MCF 10A (cell line): ENCODE results near the gene CMTM7. TPM values are rescaled to one million over a fixed set of nuclear protein-coding genes. Genes with fewer than 3 reads are reported as not detected.

Experiments
- BruUV-seq: library from RNA; stranded (reverse); fragments of 400-500 nt; replicated peaks from 2 replicates; lab custom pipeline; 2021; lab: Mats Ljungman, UMichigan
- CTCF ChIA-PET: fragments of 300-600 bp; sonication (Branson Sonifier 250); formaldehyde crosslinking; extraction: SDS; loops from one replicate; lab custom pipeline; 2021; ENCODE audit warnings: antibody characterized with exemption, inconsistent platforms; lab: Yijun Ruan, JAX
- POLR2A ChIA-PET: fragments of 300-600, 350-650 bp; sonication (Branson Sonifier 250); formaldehyde crosslinking; extraction: SDS; loops from one replicate; lab custom pipeline; 2020; ENCODE audit warnings: antibody characterized with exemption, inconsistent platforms; lab: Yijun Ruan, JAX
- DNase-seq: peaks from one replicate; pipeline ENCODE4 v3.0.0-alpha.2; 2018; ENCODE audit not compliant: unreplicated experiment
- H3K27ac Mint-ChIP-seq: one replicate; pipeline ENCODE4 v1.8.0; 2022; ENCODE audit warnings: mild to moderate bottlenecking, low read depth, mixed read lengths; ENCODE audit not compliant: unreplicated experiment
- H3K27me3 Mint-ChIP-seq: one replicate; pipeline ENCODE4 v1.8.0; 2022; ENCODE audit warnings: mixed read lengths; ENCODE audit not compliant: insufficient read depth, unreplicated experiment
- H3K36me3 Mint-ChIP-seq: one replicate; pipeline ENCODE4 v1.8.0; 2022; ENCODE audit warnings: mild to moderate bottlenecking, moderate library complexity, mixed read lengths; ENCODE audit not compliant: insufficient read depth, unreplicated experiment
- H3K4me1 Mint-ChIP-seq: one replicate; pipeline ENCODE4 v1.8.0; 2022; ENCODE audit warnings: mixed read lengths; ENCODE audit not compliant: insufficient read depth, unreplicated experiment
- H3K4me3 Mint-ChIP-seq: one replicate; pipeline ENCODE4 v1.8.0; 2022; ENCODE audit warnings: mild to moderate bottlenecking, moderate library complexity, mixed read lengths; ENCODE audit not compliant: unreplicated experiment
- H3K9me3 Mint-ChIP-seq: one replicate; pipeline ENCODE4 v1.8.0; 2022; ENCODE audit warnings: mixed read lengths; ENCODE audit not compliant: unreplicated experiment
- intact Hi-C: fragments of 100-400 bp; cut with micrococcal nuclease; formaldehyde crosslinking; loops from 2 replicates; pipeline ENCODE4 v1.14.1; 2022
- total RNA-seq: library from RNA; stranded (reverse); gene quantifications from 2 replicates; pipeline ENCODE4 v1.2.3, GENCODE V29; 2022
- TF ChIP-seq, protein P1 (sequence below): fragments of 200-600 bp; IDR thresholded peaks from one replicate; pipeline ENCODE4 v1.8.0; 2022; ENCODE audit warnings: antibody characterized with exemption, mild to moderate bottlenecking; ENCODE audit not compliant: unreplicated experiment

Gene CMTM7
- total RNA-seq, 1 experiment from 2014 or later, result 14.3 TPM

- Mint-ChIP-seq H3K4me3 (no peak overlapping the region), H3K4me1 (no peaks in the 10 kb centered on the region), H3K27me3 (no peaks in the 10 kb centered on the region), H3K36me3 (peaks cover 9% of the 10 kb centered on the region), H3K9me3 (no peaks in the 10 kb centered on the region), H3K27ac (no peak overlapping the region)
- no TSS peak for BruUV-seq
- CTCF ChIA-PET, result interaction anchor here (0.6 to 2.6 kb wide), 6 partner anchors 8 to 276 kb away, joined by 3 to 11 read pairs (median 3); no protein-coding TSS in a partner anchor
- DNase-seq, result no peak
- TF ChIP-seq, protein P1, sequence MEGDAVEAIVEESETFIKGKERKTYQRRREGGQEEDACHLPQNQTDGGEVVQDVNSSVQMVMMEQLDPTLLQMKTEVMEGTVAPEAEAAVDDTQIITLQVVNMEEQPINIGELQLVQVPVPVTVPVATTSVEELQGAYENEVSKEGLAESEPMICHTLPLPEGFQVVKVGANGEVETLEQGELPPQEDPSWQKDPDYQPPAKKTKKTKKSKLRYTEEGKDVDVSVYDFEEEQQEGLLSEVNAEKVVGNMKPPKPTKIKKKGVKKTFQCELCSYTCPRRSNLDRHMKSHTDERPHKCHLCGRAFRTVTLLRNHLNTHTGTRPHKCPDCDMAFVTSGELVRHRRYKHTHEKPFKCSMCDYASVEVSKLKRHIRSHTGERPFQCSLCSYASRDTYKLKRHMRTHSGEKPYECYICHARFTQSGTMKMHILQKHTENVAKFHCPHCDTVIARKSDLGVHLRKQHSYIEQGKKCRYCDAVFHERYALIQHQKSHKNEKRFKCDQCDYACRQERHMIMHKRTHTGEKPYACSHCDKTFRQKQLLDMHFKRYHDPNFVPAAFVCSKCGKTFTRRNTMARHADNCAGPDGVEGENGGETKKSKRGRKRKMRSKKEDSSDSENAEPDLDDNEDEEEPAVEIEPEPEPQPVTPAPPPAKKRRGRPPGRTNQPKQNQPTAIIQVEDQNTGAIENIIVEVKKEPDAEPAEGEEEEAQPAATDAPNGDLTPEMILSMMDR, result no peak
- intact Hi-C loops, result no loop called here
- POLR2A ChIA-PET, result interaction anchor here (1.2 to 1.6 kb wide), 2 partner anchors 28 to 31 kb away, joined by 3 read pairs; no protein-coding TSS in a partner anchor
Measured at GRCh38 chr3:32454111-32454510, 62.5 kb downstream of the CMTM7 start.

GRCh38 chr3:32454731-32455608 lies 63.3 kb downstream of the CMTM7 start:
- no TSS peak for BruUV-seq
- ChIA-PET CTCF (interaction anchor here (0.5 to 2.6 kb wide), 6 partner anchors 8 to 1232 kb away, joined by 3 to 11 read pairs (median 3); no protein-coding TSS in a partner anchor), POLR2A (interaction anchor here (1.2 to 1.6 kb wide), 2 partner anchors 29 to 32 kb away, joined by 3 read pairs; no protein-coding TSS in a partner anchor)
- H3K27ac Mint-ChIP-seq, result no peak overlapping the region
- TF ChIP-seq, protein P1, result no peak
- H3K36me3 Mint-ChIP-seq, result peaks cover 9% of the 10 kb centered on the region
- DNase-seq, result no peak
- H3K27me3 Mint-ChIP-seq, result no peaks in the 10 kb centered on the region
- H3K4me1 Mint-ChIP-seq, result no peaks in the 10 kb centered on the region
- intact Hi-C loops, result no loop called here
- no peaks in the 10 kb centered on the region for H3K9me3 Mint-ChIP-seq
- no peak overlapping the region for H3K4me3 Mint-ChIP-seq

GRCh38 chr3:32455609-32456428 lies 64.2 kb downstream of the CMTM7 start:
- Mint-ChIP-seq H3K4me3 (no peak overlapping the region), H3K36me3 (peaks cover 9% of the 10 kb centered on the region), H3K27ac (no peak overlapping the region), H3K9me3 (no peaks in the 10 kb centered on the region), H3K27me3 (no peaks in the 10 kb centered on the region), H3K4me1 (no peaks in the 10 kb centered on the region)
- POLR2A ChIA-PET, result interaction anchor here (1.1 kb wide), 1 partner anchor 12 kb away, joined by 3 read pairs; no protein-coding TSS in a partner anchor
- CTCF ChIA-PET, result interaction anchor here (1.1 to 2.6 kb wide), 3 partner anchors 12 to 279 kb away, joined by 3 to 11 read pairs (median 3); no protein-coding TSS in a partner anchor
- intact Hi-C loops, result no loop called here
- no TSS peak for BruUV-seq
- DNase-seq, result no peak
- TF ChIP-seq, protein P1, result no peak
